GM19463 (cell line): ENCODE results near the gene GALC.
A peak's percentile ranks its signal among the peaks of the same experiment; 100 is the strongest.

Experiments
- ATAC-seq: cut with Tn5 transposase; IDR thresholded peaks from one replicate; pipeline ENCODE4 v1.9.1; 2021; ENCODE audit warnings: mild to moderate bottlenecking, moderate library complexity; ENCODE audit not compliant: unreplicated experiment

Gene GALC

DNA sequence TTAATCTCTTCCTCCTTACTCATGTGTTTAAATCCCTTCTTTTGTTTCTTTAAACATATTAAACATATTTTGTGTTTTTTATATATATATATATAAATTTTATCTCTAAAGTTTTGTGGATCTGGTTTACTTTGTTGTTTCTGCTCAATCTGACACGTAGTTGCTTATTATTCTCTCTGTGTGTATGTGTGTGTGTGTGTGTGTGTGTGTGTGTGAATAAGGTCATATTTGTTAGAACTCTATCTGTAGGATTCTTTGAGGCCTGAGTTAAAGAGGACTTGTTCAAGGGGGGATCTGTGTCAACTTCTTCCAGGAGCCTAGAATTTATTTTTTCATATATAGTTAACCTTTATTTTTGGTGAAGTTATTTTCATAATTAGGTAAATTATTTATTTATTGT lies 14.6 kb upstream of the GALC start:
- no peak for ATAC-seq

DNA sequence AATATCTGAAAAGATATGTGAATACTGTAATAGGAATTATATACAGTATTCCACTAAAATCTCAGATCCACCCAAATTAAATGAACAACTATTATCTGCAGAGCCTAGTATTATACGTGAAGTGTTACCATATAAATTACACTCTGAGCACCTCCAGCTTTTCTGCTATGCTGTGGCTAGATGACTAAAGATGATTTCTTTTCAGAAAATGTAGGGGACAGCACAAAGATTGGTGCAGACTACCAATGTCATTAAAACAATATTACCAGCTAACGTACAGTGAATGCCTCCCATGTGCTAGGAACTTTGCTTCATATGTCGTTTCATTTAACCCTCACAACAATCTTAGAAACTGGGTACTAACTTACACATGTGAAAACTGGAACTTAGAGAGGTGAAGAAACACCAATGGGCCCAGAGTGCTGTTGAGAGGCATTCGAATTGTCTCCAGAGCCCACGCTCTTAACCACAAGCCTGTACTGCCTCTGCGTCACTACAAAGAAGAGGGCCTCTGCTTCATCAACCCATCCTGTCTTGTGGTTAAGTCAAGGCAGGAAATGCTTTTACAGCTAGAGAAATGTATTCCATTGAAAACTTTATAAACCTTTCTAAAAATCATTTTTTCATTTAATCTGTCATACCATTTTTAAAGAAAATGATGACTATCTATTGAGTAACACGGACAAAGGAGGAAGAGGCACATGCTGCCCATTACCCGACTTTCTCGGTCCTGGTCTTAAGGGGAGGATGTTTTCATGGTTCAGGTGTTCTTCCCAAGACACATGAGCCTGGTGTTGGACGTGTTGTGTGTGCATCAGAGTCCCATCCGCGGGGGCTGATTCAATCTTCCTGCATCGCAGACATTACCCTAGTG lies 13.2 kb upstream of the GALC start:
- peak; percentile 89 for ATAC-seq

DNA sequence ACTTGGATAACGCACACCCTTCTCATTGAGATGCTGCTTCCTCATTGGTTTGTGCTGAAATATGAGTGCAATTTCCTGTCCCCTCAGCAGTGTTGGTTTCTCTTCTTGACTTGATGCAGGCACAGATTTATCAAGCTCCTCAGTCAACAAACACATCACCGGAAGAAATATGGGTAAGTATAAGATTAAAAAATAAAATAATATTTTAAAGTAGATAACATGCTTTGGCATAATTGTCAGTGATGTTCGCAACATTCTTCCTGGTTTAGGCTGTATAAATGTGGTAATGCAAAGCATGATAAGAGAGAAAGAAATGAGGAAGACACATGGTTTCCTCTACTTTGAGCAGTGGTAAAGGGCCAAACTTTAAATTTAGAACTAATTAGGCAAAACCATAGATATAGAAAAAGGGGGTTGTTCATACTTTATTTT lies 12.1 kb upstream of the GALC start, which contains the start of gene GPR65:
TSS of gene GPR65 (plus strand) at position 86 of the 432 bp plus-strand sequence. CDS start 5,713 bp downstream, outside the sequence.
- peak; percentile 53 for ATAC-seq

DNA sequence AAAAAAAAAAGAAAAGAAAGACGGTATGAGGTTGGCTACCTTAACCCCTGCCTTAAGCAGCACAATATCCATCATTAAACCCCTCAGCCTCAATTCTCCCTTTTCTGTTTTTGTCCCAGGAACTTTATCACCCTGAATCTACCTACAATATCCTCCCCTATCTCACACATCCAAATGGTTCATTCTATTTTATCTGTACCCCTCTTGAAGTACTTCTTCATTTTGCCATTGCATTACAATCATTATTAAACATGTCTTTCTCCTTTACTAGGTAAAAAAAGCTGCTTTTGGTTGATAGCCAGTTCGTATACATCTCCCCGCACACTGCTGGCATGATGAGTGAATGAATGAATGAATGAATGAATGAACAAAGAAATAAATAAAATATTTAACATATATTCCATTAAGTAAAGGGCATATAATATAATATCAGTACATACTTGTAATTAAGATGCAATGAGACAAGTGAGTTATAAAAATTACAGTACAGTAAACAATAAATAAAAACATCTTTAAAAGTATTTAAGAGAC lies 11.6 kb upstream of the GALC start:
- ATAC-seq, result no peak

DNA sequence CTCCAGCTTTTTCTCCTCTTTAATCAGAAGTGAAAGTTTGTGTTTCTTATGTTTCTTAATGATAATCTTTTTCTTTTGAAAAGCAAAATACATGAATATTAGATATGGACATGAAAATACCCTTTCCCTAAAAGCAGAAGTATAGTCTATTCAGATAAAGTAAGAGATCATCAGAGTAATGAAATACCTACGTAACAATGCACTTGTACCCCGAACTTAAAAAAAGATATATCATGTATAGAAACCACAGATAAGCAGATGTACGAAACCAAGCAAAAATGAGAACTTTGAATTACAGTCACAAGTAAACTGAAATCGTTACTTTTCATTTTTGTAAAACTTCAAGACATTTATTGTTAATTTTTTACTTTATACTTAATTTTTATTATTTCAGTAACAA lies 10.4 kb upstream of the GALC start:
- ATAC-seq, result no peak

DNA sequence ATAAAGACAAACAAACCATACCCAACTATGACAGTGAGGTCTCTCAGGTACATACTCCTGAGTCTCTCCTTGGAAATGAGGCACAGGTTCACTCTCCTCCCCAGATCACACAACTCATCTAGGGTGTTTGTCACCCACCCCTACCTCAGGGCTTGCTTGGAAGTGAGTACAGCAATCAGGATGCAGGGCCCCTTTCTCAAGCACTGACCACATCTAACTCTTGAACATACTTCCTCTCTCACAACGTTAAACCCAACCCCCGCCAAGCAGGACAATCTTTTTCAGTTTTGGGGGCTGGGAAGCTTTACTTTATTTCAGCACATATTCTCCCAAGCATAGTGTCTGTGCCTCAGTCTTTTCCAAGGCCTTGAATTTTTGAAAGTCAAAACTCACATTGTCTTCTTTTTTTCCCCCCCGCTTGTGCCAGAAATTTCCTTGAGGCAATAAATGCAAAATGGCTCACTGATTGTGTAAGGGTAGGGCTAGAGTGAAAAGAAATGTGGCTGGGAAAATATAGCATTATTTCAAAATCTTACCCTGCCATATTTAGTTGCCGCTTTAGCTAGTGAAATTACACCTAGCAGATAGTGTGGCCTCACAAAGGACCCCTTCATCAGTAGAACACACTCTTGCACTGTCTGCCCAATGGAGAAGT lies 9.6 kb upstream of the GALC start:
- ATAC-seq, result no peak

DNA sequence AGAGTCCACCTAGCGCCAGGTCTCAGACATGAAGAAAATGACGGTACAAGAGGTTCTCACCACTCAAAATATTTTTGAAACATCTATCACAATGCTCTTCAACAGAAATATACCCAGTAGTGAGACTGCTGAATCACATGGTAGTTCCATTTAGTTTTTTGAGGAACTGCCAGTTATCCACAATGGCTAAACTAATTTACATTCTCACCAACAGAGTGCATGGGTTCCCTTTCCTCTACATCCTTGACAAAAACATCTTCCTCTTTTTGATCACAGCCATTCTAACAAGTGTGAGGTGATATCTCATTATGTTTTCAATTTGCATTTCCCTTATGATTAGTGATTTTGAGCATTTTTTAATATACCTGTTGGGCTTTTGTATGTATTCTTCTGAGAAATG lies 6.3 kb upstream of the GALC start:
- ATAC-seq, result no peak

DNA sequence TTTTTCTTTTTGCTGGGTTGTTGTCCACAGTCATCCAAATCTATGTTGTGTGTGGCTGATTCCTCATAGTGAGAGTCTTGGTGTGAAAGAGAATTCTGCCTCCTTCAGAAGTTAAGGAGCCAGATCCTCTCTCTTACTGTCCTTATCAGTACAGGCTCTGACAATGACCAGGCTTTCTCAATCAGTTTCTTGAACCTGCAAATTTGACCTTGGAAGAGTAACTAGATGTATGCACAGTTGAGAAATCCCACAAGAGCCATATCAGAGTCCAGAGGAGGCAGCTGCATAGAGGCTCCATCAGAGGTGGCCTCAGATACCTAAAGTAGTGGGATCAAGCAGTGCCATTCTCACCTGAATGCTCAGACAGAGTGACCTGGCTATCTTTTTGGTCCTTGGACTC lies 5.5 kb upstream of the GALC start:
- no peak for ATAC-seq

DNA sequence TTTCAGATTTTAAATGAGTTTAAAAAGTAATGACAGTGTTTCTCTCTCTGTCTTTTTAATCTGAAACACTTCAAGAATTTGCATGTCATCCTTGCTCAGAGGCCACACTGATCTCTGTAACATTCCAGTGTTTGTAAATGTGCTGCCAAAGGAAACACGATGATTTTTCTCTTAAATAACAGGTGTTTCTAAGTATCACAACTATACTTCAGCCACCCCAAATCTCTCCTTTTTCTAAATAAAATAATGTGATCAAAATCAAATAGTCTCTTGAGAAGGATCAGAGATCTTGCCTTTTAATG lies 3.3 kb upstream of the GALC start:
- ATAC-seq, result no peak

DNA sequence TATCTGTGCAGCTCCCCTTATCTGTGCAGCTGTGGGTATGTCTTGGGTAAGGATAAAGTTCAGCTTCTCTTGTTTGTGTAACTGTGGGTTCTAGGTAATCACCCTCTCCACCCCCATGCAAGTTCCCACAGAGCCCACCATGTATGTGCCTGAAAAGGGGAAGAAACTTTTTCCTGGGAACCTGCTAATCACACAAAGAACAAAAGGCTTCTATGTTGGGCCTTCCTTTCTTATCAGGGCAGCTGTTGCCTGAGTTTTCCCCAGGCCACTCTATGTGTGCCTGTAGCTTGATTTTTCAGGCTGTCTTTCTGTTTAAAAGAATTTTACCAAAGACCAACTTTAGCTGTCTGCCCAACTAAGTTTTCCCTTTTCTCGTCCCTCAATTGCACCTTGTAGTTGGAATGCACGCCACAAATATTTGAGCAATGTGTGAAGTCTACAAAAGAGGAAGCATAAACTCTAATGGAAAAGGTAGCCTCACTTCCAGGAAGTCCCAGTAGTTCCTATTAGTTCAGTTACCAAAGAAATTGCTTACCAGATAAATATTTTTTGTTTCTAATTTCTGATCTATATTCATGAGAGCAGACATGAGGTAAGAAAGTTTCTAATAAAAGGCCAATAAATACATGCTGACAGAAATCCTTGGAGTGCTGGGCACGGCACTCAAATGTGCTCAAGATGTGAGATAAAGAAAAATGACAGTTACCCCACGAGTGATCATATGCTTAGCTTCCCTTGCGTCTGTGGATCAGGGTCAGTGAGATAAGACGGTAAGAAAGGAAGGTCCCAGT lies 2.7 kb upstream of the GALC start:
- ATAC-seq, result no peak

DNA sequence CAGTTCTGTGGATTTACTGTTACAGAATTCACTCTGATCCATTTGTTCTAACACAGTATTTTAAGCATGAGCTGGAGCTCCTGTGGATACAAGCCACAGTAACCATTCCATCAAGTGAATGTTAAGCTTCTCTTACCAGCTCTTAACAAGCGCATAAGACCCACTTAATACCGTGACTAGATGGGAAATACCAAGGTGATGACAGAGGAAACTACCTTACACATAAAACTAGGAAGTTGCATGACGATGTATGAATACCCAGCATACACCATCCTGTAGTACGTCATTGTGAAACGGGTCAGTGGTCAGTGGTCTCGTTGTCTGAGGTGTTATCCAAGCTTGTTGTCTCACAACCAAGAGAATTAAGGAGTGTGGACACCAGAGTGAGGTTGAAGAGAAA lies 2.0 kb upstream of the GALC start:
- ATAC-seq, result peak; percentile 37

DNA sequence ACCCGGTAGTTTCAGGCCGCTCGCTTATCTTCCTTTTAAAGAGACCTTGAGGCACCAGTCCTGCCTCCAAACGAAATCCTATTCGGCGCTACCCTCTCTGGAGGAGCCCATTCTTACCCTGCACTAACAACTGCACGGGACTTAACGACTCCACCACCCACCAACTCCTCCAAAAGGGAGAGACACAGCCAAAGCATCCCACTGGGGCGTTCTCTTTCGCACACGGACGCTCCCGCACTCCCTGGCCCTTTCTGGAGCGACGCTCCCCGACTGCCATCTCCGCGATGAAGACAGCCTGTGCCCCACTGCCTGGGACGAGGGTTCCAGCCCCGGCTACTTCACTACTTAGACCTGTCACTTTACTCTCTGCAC lies 650 bp downstream of the GALC start:
- ATAC-seq, result no peak

DNA sequence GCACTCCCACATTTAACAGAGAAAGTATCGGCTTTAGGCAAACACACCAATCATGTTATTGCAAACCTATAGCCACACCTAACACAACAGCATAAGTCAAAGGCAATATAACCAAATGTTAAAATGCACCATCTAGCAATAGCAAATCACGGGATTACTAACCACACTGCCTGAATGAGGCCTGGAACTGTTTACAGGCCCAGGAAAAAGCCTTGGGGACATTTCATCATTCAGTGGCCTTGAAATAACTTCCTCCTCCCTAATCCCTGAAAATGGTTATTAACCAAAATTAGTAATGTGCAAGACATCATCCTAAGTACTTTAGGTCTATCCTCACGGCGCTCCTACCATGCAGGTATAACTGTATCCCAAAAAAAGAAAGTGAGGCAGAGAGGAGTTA lies 2.3 kb downstream of the GALC start:
- ATAC-seq, result no peak

DNA sequence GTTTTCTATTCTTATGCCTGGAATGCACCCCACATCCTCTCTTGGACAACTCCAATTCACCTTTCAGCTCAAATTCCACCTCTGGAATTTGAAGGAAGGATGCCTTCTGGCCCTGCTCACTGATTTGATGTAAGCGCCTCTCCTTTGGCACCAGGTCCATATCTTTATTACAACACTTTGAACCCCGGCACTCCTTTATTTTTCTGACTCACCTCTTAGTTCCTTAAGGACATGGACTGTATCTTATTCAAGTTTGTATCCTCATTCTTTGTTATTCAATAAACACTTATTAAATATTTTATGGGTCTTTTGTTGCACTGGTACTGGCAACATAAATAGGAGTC lies 3.1 kb downstream of the GALC start:
- ATAC-seq, result no peak

DNA sequence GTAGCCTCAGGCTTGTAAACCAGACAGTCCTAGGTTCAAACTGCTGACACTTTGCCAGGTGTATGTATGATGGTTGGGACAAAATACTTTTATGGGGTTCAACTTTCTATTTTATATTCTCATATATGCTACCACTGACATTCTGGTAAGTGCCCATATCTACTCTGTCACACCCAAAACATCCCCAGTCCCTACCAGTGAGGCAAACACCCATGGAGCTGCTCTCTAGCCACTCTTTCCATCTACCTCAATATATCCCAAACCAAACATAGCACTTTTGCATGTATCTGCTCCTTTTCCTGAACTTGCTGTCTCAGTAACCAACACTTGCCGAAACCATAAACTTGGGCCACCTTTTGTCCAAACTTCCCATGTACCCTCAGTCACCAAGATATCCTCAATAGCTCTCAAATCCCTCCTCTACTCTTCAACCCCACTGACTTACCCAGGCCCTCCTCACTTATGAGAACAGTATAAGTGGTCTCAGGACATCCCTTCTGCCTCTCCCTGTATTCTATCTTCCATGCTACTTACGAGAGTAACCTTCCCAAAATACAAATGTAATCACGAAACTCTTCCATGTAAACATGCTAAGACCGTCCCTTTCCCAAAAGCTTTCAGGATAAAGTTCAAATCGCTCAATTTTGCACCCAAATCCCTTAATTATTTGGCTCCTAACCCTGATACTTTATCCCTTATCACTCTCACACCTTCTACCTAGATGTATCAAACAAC lies 3.6 kb downstream of the GALC start:
- ATAC-seq, result no peak

DNA sequence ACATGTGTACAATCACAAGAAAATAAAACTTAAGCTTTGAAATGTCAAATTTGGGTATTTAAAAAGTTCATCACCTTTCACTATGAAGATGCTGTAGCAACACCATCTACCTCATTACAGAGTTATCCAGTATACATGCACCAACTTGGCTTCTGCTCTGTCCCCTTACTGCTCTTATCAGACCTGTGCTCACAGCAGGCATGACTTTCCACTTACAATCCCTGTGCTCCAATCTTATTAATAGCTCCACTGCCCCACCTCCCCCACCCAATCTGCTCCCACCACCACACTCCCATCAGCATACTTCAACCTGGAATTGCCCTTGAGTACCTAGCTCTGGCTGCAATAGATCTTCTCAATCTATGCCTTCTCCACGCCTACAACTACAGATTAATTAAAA lies 13.3 kb downstream of the GALC start:
- ATAC-seq, result no peak

DNA sequence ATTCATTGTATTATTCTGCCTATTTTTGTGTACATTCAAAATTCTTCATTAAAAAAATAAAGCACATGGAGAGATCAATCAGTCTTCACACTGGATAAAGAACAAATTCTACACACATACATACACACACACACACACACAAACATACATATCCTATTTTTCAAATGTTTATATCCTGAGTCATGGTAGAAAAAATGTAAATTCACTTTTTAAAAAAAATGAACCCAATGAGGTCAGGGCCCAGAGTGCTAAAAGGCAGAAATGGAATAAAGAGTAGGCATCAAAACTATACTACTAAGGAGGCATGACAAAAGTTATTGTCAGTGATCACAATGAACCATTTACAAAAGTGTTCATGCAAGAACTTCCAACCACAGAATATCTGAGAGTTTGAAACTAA lies 17.3 kb downstream of the GALC start:
- ATAC-seq, result no peak

DNA sequence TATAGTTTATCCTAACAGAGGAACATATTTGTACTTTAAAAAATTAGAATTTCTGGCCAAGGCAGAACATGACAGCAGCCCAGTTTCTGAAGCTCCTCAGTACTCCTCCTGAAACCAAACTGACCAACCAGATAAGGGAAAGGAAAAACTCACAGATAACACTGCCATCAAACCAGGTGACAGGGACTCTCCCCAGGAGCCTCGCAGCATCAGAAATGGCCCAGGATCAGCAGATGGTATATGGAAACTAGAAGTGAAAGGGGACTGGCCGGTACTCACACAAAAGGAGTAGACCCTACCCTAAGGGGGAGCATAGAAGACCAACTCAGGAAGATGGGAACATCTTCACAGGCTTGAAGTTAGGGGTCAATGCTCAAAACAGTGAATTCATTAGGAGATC lies 22.0 kb downstream of the GALC start:
- peak; percentile 93 for ATAC-seq

DNA sequence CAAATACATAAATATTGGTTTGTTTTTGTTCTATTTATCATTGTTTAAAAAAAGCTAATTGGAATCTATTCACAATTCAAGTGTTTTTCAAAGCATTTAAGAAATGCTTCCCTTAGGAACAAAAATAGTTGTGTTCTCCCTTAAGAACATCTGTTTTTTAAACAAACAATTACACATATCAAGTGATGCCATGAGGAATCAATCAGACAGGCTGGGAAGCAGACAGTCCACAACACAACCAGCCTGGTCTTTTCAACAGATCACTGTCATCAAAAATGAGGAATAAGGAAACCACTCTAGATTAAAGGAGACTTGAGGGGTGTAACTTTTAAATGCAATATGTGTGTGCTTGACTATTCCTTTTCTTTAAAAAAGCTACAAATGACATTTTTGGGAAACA lies 25.5 kb downstream of the GALC start:
- no peak for ATAC-seq

DNA sequence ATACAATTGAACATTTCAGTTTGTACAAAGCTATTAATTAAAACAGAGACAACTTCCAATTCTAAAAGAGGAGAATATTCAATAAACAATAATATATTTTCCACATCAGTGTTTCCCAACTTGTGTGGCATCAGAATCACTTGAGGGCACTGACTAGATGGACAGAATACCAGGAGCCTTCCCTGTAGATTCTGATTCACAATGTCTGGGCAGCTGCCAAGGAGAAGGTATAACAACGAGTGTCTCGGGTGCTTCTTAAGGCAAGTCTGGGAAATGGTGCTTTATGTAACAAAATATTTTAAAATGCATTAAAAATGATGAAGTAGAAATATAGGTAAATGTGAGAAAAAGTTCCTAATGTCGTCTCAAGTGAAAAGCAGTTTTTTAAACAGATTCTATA lies 26.2 kb downstream of the GALC start:
- ATAC-seq, result no peak

DNA sequence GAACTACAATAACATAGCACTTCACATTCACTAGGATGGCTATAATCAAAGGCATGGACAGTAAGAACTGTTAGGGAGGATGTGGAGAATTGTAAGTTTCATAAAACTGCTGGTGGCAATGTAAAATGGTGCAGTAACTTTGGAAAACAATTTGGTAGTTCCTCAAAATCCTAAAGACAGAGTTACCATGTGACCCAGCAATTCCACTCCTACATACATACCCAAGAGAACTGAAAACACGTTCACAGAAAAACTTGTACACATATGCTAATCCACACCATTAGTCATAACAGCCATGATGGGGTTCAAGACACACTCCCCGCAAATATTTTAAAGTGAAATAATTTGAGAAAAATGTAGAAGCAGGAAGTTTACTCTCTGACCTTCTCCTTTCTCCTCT lies 31.7 kb downstream of the GALC start:
- no peak for ATAC-seq
